ENCODE data around the gene AFF3. TPM values are rescaled to one million over a fixed set of nuclear protein-coding genes. Genes with fewer than 3 reads are reported as not detected.

Gene AFF3
- total RNA-seq, 1 experiment from 2014 or later: 0.61 TPM

- TF ChIP-seq CTCF (IDR thresholded peaks at IDR 0.05 in 2 of 3, conservative IDR thresholded peaks at IDR 0.05 in 1 of 3; ENCODE audit: borderline replicate concordance in 1 of 3, insufficient read depth in 1 of 3, low read depth in 2 of 3, low read length in 2 of 3) (no peak), CBX3 (IDR thresholded peaks at IDR 0.05; ENCODE audit: low read depth) (no peak), ZNF274 (IDR thresholded peaks at IDR 0.05; ENCODE audit: low read depth, low read length) (no peak)
Measured at GRCh38 chr2:99883358-99883757, 259.0 kb downstream of the AFF3 start (continued).

GRCh38 chr2:99881901-99882591 is 260.3 kb downstream of the AFF3 start:
- H3K4me1 ChIP-seq (ENCODE audit: control insufficient read depth in 1 of 2, insufficient read depth in 2 of 2, low read length in 2 of 2): no peaks in the 10 kb centered on the region
- ChIA-PET CTCF (interaction anchor here (0.7 kb wide), 1 partner anchor 324 kb away, joined by 3 read pairs; no protein-coding TSS in a partner anchor), RAD21 (ENCODE audit: low non-redundant PET in 1 of 2, low total read pairs in 2 of 2, uncharacterized antibody in 2 of 2, unreplicated experiment in 2 of 2) (no interaction called here), POLR2A (no interaction called here)
- ATAC-seq: no peak
- H3K36me3 ChIP-seq (ENCODE audit: control insufficient read depth in 1 of 2, insufficient read depth in 2 of 2, low read length in 2 of 2): no peaks in the 10 kb centered on the region
- H3K4me3 ChIP-seq (replicated peaks in 1 of 2; ENCODE audit: low read depth in 1 of 2, low read length in 2 of 2): no peak overlapping the region
- BruUV-seq (replicated peaks): no TSS peak
- H3K27me3 ChIP-seq (ENCODE audit: insufficient read depth, low read length): peaks cover 86% of the 10 kb centered on the region
- no peak overlapping the region for H3K27ac ChIP-seq (ENCODE audit: low read depth, low read length)
- H3K9me3 ChIP-seq (ENCODE audit: control insufficient read depth in 1 of 2, insufficient read depth in 1 of 2, low read depth in 1 of 2, low read length in 2 of 2): no peaks in the 10 kb centered on the region
- no peak overlapping the region for H2AFZ ChIP-seq (ENCODE audit: low read depth, low read length, poor library complexity, severe bottlenecking)
- H3K79me2 ChIP-seq (ENCODE audit: insufficient read depth, low read length): no peaks in the 10 kb centered on the region
- no peak overlapping the region for H3K9ac ChIP-seq (ENCODE audit: low read length)
- DNase-seq (ENCODE audit: low read depth, low spot score): no peak
- H4K20me1 ChIP-seq (ENCODE audit: insufficient read depth): no peaks in the 10 kb centered on the region
- no peaks in the 10 kb centered on the region for H3K9me2 ChIP-seq (ENCODE audit: insufficient read depth)
- H3K4me2 ChIP-seq (ENCODE audit: low read length): no peak overlapping the region
- intact Hi-C loops (cut with micrococcal nuclease): no loop called here
- TF ChIP-seq JUND (IDR thresholded peaks at IDR 0.05) (no peak), TCF7L2 (IDR thresholded peaks at IDR 0.05; ENCODE audit: borderline replicate concordance, extremely low read depth, insufficient read depth, insufficient read length) (no peak), POLR2AphosphoS5 (IDR thresholded peaks at IDR 0.05; ENCODE audit: low read depth, low read length) (no peak), ZFX (IDR thresholded peaks at IDR 0.05) (no peak), SIN3A (IDR thresholded peaks at IDR 0.05; ENCODE audit: low read depth) (no peak), MAX (IDR thresholded peaks at IDR 0.05) (no peak), REST (IDR thresholded peaks at IDR 0.05; ENCODE audit: low read depth) (no peak), ZBTB33 (IDR thresholded peaks at IDR 0.05; ENCODE audit: extremely low read depth, insufficient replicate concordance, low read length) (no peak), CTCF (IDR thresholded peaks at IDR 0.05 in 2 of 3, conservative IDR thresholded peaks at IDR 0.05 in 1 of 3; ENCODE audit: borderline replicate concordance in 1 of 3, insufficient read depth in 1 of 3, low read depth in 2 of 3, low read length in 2 of 3) (no peak), ELF1 (IDR thresholded peaks at IDR 0.05; ENCODE audit: borderline replicate concordance, low read depth) (no peak), ZNF274 (IDR thresholded peaks at IDR 0.05; ENCODE audit: low read depth, low read length) (no peak), EZH2 (IDR thresholded peaks at IDR 0.05) (no peak)

Measured in HCT116 (cell line).